K562 (cell line): ENCODE data around the gene WNK1. TPM values are rescaled to one million over a fixed set of nuclear protein-coding genes. Genes with fewer than 3 reads are reported as not detected.

Experiments
- ATAC-seq: fragments of 200-7000 bp; cut with Tn5 transposase; 3 replicates; pipeline ENCODE4 v1.9.1; 2020; ENCODE audit warnings: moderate library complexity
- BruUV-seq: library from RNA; stranded (reverse); fragments of 400-500 nt; replicated peaks from 2 replicates; lab custom pipeline; 2021; lab: Mats Ljungman, UMichigan
- CTCF ChIA-PET: fragments of 300-600 bp; formaldehyde crosslinking; extraction: SDS; loops from one replicate; lab custom pipeline; 2021; ENCODE audit warnings: low intra/inter-chr PET ratio; lab: Yijun Ruan, JAX
- POLR2A ChIA-PET: fragments of 300-600, 350-650 bp; sonication (Branson Sonifier 250); formaldehyde crosslinking; extraction: SDS; loops from one replicate; lab custom pipeline; 2021; ENCODE audit warnings: antibody characterized with exemption, inconsistent platforms; lab: Yijun Ruan, JAX
- DNase-seq, 4 experiments: peaks; one replicate each; pipeline versions ENCODE4 v3.0.0 to v3.0.0-alpha.2; 2011 to 2018; ENCODE audit warnings: low spot score in 3 of 4, mixed read lengths in 3 of 4; ENCODE audit errors: extremely low read depth in 1 of 4
- FAIRE-seq: peaks from 2 replicates; lab custom pipeline; 2011; peaks lifted over from hg19 to GRCh38; lab: Jason Lieb, UNC
- H2AFZ ChIP-seq: 2 replicates; pipeline ENCODE4 v1.6.0; 2011; ENCODE audit warnings: low read depth, low read length, control low read depth, inconsistent platforms
- H3K27ac ChIP-seq: fragments of 200-600 bp; 3 replicates; pipeline ENCODE4 v1.8.0; 2011; ENCODE audit warnings: low read depth, mild to moderate bottlenecking, control low read depth, inconsistent platforms, low read length, moderate library complexity, mixed read lengths; ENCODE audit errors: extremely low read depth
- H3K27me3 ChIP-seq, 2 experiments: fragments of 300-600 bp in 1 of 2; 2 replicates in 1 of 2; 3 replicates in 1 of 2; pipeline versions ENCODE4 v1.6.0 to v1.8.0; 2011; ENCODE audit warnings: inconsistent platforms in 2 of 2, low read length in 2 of 2, mild to moderate bottlenecking in 1 of 2, mixed read lengths in 1 of 2, moderate library complexity in 1 of 2; ENCODE audit not compliant: control insufficient read depth in 2 of 2, insufficient read depth in 2 of 2
- H3K36me3 ChIP-seq: fragments of 300-600 bp; 3 replicates; pipeline ENCODE4 v1.8.0; 2011; ENCODE audit warnings: mild to moderate bottlenecking, low read length, inconsistent platforms; ENCODE audit not compliant: control insufficient read depth, insufficient read depth
- H3K4me1 ChIP-seq, 2 experiments: fragments of 200-600 bp in 1 of 2; replicated peaks in 1 of 2; 2 replicates in 1 of 2; 3 replicates in 1 of 2; pipeline versions ENCODE4 v1.5.1 to v1.8.0; 2011; ENCODE audit warnings: inconsistent platforms in 2 of 2, low read length in 2 of 2, mild to moderate bottlenecking in 1 of 2, mixed read lengths in 1 of 2, moderate library complexity in 1 of 2; ENCODE audit not compliant: control insufficient read depth in 2 of 2, insufficient read depth in 2 of 2
- H3K4me2 ChIP-seq: 2 replicates; pipeline ENCODE4 v1.6.1; 2011; ENCODE audit warnings: low read length, control low read depth, inconsistent platforms, mixed read lengths; ENCODE audit not compliant: insufficient read depth
- H3K4me3 ChIP-seq: fragments of 200-600 bp; sonication (generic), shearing (Covaris generic); 2 replicates; pipeline ENCODE4 v1.5.1; 2016; ENCODE audit warnings: control low read depth, inconsistent platforms
- H3K79me2 ChIP-seq: fragments of 200-600 bp; 3 replicates; pipeline ENCODE4 v1.8.0; 2011; ENCODE audit warnings: low read length, inconsistent platforms; ENCODE audit not compliant: control insufficient read depth, insufficient read depth
- H3K9ac ChIP-seq, 2 experiments: 2 replicates each; pipeline versions ENCODE4 v1.6.0 to v1.6.1; 2011; ENCODE audit warnings: low read depth in 2 of 2, low read length in 2 of 2, control low read depth in 1 of 2, inconsistent platforms in 1 of 2, mild to moderate bottlenecking in 1 of 2, mixed read lengths in 1 of 2; ENCODE audit not compliant: insufficient read depth in 1 of 2
- H3K9me1 ChIP-seq: one replicate; pipeline ENCODE4 v1.6.0; 2011; ENCODE audit warnings: inconsistent platforms, mild to moderate bottlenecking, low read length, moderate library complexity; ENCODE audit not compliant: control insufficient read depth, insufficient read depth
- H3K9me3 ChIP-seq: replicated peaks from 2 replicates; pipeline ENCODE4 v1.5.1; 2011; ENCODE audit warnings: low read depth, low read length, inconsistent platforms; ENCODE audit not compliant: control insufficient read depth, insufficient read depth
- H4K20me1 ChIP-seq: replicated peaks from 2 replicates; pipeline ENCODE4 v1.6.1; 2011; ENCODE audit warnings: low read length, inconsistent platforms, mixed read lengths; ENCODE audit not compliant: control insufficient read depth, insufficient read depth
- CCNT2 ChIP-seq: IDR thresholded peaks from 2 replicates; pipeline ENCODE4 v1.6.1; 2011; ENCODE audit warnings: borderline replicate concordance, low read depth, mild to moderate bottlenecking, moderate library complexity, mixed read lengths, low read length; ENCODE audit not compliant: insufficient read length; ENCODE audit errors: extremely low read depth
- EHMT2 ChIP-seq: fragments of 450-650 bp; IDR thresholded peaks from 2 replicates; pipeline ENCODE4 v1.6.1; 2018; ENCODE audit warnings: antibody characterized with exemption
- FOXA1 ChIP-seq: fragments of 450-650 bp; IDR thresholded peaks from 2 replicates; pipeline ENCODE4 v1.6.1; 2016; ENCODE audit warnings: mild to moderate bottlenecking, borderline replicate concordance
- GTF2F1 ChIP-seq: IDR thresholded peaks from 2 replicates; pipeline ENCODE4 v1.6.1; 2011; ENCODE audit warnings: low read depth, low read length, improper control_type of control experiment
- NR2F6 ChIP-seq: fragments of 450-650 bp; formaldehyde crosslinking; IDR thresholded peaks from 2 replicates; pipeline ENCODE4 v1.4.0; 2020; ENCODE audit warnings: mild to moderate bottlenecking
- RHOXF2B ChIP-seq: fragments of 250-450 bp; sonication (Bioruptor Pico); conservative IDR thresholded peaks from 2 replicates; pipeline ENCODE4 v1.5.1; 2021
- WGBS: fragments of 100-300 bp; shearing (Covaris generic); methylation state at CpG from one replicate; pipeline ENCODE4 v1.1.6; 2016; ENCODE audit warnings: low coverage, mixed read lengths; ENCODE audit not compliant: insufficient coverage; ENCODE audit errors: missing lambda C conversion rate; 5-methylcytosine and 5-hydroxymethylcytosine counted together
- in situ Hi-C: fragments of 300-500 bp; cut with MboI; formaldehyde crosslinking; loops from 4 replicates; pipeline ENCODE4 v1.15.0; 2018; ENCODE audit warnings: inconsistent platforms, mixed read lengths
- intact Hi-C: fragments of 100-400 bp; cut with micrococcal nuclease; formaldehyde crosslinking; loops from 2 replicates; pipeline ENCODE4 v1.14.2; 2022
- polyA plus RNA-seq, 8 experiments: library from polyadenylated mRNA; depleted of rRNA in 4 of 8; stranded (reverse) in 5 of 8; unstranded in 3 of 8; fragments of >200 nt; fragmentation: Nextera tagmentation in 2 of 8; fragmentation: Illumina TruSeq in 1 of 8; extraction: Ambion mirVana in 2 of 8; extraction: Trizol in 1 of 8; gene quantifications; 2 replicates each; pipeline versions ENCODE4 v1.2.1 to v1.2.3, GENCODE V29; 2011 to 2014; ENCODE audit warnings: inconsistent platforms in 1 of 8, missing spikeins in 1 of 8
- total RNA-seq, 7 experiments: library from RNA; depleted of rRNA in 6 of 7; stranded (reverse); fragments of >200 nt in 6 of 7; fragmentation: Illumina TruSeq in 2 of 7; extraction: Trizol in 2 of 7; gene quantifications; 2 replicates each; pipeline versions ENCODE4 v1.2.1 to v1.2.3, GENCODE V29; 2011 to 2021; ENCODE audit warnings: low replicate concordance in 1 of 7

The WNK1 gene
- total and polyA plus RNA-seq, 9 of the 15 experiments (the other 6 are each of a cell fraction or from before 2014, with no cell fraction given): 4.3 to 73.9 (median 31.0) TPM

GRCh38 chr12:830111-830867 is 77.9 kb downstream of the WNK1 start:
- Histone ChIP-seq H3K27ac (no peak overlapping the region), H3K27me3 (no peaks in the 10 kb centered on the region), H3K4me3 (no peak overlapping the region), H3K9me1 (no peaks in the 10 kb centered on the region), H3K4me1 (no peaks in the 10 kb centered on the region), H2AFZ (no peak overlapping the region), H3K9ac (no peak overlapping the region), H3K4me2 (no peak overlapping the region), H3K36me3 (peaks cover 60% of the 10 kb centered on the region), H3K79me2 (peaks cover 10% of the 10 kb centered on the region)
- 96% methylated on average over 4 of the region's 4 CpGs for WGBS
- FAIRE-seq (no peak), DNase-seq (no peak)
- POLR2A ChIA-PET: no interaction called here
- in situ Hi-C loops: no loop called here
- no TSS peak for BruUV-seq
- CTCF ChIA-PET: interaction anchor here (0.6 kb wide), 1 partner anchor 450 kb away, joined by 3 read pairs; no protein-coding TSS in a partner anchor
- TF ChIP-seq GTF2F1: no peak
- TF ChIP-seq CCNT2: no peak
- no peak for TF ChIP-seq RHOXF2B (CRISPR knock-in tag)
- TF ChIP-seq EHMT2: no peak
- no peak for TF ChIP-seq FOXA1
- no peak for TF ChIP-seq NR2F6 (CRISPR knock-in tag)
- TF ChIP-seq, all 486 proteins: peak for 0
- intact Hi-C loops: no loop called here
- no peaks in the 10 kb centered on the region for H4K20me1 ChIP-seq
- ATAC-seq: no peak
- H3K9me3 ChIP-seq: no peaks in the 10 kb centered on the region
